ENCODE data around the gene ACOT11.

GRCh38 chr1:54597455-54598030 is 49.5 kb downstream of the ACOT11 start:
- no peak for TF ChIP-seq FOXA1 (IDR thresholded peaks at IDR 0.05)
- no peak for TF ChIP-seq FOXK2 (IDR thresholded peaks at IDR 0.05)
- no peak for TF ChIP-seq FOXM1 (IDR thresholded peaks at IDR 0.05; ENCODE audit: borderline replicate concordance)
- no peak for TF ChIP-seq TARDBP (IDR thresholded peaks at IDR 0.05)
- TF ChIP-seq CTBP1 (IDR thresholded peaks at IDR 0.05; ENCODE audit: borderline replicate concordance), result no peak

Data from HEK293T (cell line).